T47D (cell line): Measurements from ENCODE around the gene FXN.
A peak's percentile ranks its signal among the peaks of the same experiment; 100 is the strongest.
"Not testable (repeated sequence)": the region's sequence is repeated elsewhere in the genome, so short reads cannot be mapped to it uniquely, and the experiment has no call there.

Experiments
- DNase-seq, 2 experiments: peaks; one replicate each; pipeline versions ENCODE4 v3.0.0 to v3.0.0-alpha.2; 2011 to 2012; ENCODE audit warnings: low read depth in 1 of 2, low spot score in 1 of 2
- JUND ChIP-seq: IDR thresholded peaks from 2 replicates; pipeline ENCODE4 v1.6.1; 2012; ENCODE audit warnings: low read depth
- in situ Hi-C: cut with HindIII; loops from 2 replicates; pipeline ENCODE4 v1.10.0; 2016; ENCODE audit warnings: low sequenced_read_pairs, low pct_unique_long_range_greater_than_20kb

FXN gene

DNA sequence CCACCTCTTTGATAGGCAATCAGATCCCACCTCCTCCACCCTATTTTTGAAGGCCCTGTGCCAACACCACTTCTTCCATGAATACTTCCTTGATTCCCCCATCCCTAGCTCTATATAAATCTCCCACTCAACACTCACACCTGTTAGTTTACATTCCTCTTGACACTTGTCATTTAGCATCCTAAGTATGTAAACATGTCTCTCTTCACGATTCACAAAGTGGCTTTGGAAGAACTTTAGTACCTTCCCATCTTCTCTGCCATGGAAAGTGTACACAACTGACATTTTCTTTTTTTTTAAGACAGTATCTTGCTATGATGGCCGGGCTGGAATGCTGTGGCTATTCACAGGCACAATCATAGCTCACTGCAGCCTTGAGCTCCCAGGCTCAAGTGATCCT is 1.5 kb upstream of the FXN start:
- no peak for TF ChIP-seq JUND
- in situ Hi-C loops, result no loop called here
- peak in 1 of 2 experiments; percentile 16 for DNase-seq

DNA sequence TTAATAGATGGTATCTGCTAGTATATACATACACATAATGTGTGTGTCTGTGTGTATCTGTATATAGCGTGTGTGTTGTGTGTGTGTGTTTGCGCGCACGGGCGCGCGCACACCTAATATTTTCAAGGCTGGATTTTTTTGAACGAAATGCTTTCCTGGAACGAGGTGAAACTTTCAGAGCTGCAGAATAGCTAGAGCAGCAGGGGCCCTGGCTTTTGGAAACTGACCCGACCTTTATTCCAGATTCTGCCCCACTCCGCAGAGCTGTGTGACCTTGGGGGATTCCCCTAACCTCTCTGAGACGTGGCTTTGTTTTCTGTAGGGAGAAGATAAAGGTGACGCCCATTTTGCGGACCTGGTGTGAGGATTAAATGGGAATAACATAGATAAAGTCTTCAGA is 757 bp downstream of the FXN start:
- no peak for TF ChIP-seq JUND
- in situ Hi-C loops, result no loop called here
- no peak for DNase-seq

DNA sequence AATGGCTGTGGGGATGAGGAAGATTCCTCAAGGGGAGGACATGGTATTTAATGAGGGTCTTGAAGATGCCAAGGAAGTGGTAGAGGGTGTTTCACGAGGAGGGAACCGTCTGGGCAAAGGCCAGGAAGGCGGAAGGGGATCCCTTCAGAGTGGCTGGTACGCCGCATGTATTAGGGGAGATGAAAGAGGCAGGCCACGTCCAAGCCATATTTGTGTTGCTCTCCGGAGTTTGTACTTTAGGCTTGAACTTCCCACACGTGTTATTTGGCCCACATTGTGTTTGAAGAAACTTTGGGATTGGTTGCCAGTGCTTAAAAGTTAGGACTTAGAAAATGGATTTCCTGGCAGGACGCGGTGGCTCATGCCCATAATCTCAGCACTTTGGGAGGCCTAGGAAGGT is 1.2 kb downstream of the FXN start:
- in situ Hi-C loops, result no loop called here
- no peak for TF ChIP-seq JUND
- no peak for DNase-seq

DNA sequence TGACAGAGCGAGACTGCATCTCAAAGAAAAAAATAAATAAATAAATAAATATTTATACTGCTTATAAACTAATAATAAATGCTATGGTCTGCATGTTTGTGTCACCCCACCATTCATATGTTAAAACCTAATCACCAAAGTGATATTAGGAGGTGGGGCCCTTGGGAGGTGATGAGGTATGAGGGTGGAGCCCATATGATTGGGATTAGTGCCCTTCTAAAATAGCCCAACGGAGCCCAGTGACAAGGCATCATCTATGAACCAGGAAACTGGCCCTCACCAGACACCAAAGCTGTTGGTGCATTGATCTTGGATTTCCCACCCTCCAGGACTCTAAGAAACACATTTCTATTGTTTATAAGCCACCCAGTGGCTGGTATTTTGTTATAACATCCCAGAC is 5.1 kb downstream of the FXN start:
- TF ChIP-seq JUND, result no peak
- in situ Hi-C loops, result no loop called here
- DNase-seq, result no peak

DNA sequence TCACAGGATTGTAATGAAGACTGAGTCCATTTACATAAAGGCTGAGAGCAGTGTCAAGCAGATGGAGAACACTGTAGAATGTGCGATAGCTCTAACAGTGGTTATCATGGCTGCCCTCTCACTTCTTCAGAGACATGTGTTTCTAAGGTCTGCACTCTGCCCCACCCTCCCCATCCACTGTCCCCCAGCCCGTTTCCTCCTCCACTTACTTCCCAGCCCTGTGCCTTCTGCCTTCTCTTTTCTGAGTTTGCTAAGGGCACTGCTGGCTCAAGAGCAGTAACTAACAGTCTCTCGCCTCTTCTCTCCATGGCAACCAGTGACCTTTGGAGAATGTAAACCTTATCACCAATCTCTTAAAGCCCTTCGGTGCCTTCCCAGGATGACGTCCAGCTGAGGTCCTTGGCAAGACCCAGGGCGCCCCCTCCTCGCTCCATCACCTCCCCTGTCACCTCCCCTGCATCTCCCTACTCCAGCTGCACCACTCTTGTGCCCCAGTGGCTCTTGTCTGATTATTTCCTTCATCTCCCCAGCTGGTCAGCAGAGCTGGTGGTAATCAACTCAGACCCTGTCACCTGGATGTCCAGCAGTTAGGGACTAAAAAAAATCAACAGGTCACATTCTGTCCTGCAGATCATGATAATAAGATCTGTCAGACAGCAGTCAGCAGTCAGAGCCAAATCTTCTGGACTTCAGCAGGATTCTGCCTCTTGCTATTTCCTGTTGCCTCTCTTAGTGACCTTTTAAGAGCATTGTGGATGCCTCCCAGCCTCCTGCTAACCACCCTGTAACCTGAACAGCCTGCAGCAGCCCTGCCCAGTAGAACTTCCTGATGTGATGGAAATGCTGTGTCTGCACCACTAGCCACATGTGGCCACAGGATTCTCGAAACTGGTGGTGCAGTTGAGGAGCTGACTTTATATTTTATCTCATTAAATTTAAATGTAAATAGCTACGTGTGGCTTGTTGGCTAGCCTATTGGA is 9.0 kb downstream of the FXN start:
- no peak for DNase-seq
- no peak for TF ChIP-seq JUND
- in situ Hi-C loops, result no loop called here

DNA sequence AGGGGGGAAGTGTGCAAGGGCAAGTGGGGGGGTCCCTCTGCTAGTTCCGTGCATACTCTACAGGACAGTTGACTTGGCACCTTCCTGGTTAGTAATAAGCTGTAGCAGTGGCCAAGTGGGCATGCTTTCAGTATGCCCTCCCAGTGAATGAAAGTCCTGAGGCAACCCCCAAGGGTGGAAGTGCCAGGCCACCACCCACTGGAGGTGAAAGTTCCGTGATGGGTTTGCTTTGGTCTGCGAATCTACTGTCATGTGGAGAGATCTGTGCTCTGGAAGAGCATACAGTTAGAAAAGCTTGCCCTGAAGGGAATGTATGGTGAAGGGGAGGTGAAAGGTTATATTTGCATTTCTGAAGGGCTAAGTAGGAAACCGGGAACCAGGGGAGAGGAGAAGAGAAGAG is 10.3 kb downstream of the FXN start:
- in situ Hi-C loops, result no loop called here
- TF ChIP-seq JUND, result no peak
- DNase-seq, result no peak

DNA sequence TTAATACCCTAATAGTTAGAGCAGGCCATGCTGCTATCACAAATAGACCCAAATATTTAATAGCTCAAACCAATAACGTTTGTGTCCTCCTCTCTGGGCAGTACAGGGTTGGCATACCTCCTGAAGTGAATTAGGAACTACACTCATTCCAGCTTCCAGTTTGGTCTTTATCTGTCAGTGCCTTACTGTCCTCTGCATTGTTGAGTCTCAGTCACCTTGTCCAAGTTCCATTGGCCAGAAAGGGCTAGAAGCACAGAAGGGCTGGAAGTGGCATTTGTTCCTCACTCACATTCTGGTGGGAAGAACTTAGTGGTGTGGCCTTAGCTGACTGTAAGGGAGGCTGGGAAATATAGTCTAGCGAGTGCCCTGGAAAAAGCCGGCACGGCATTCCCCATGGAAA is 11.2 kb downstream of the FXN start:
- in situ Hi-C loops, result no loop called here
- TF ChIP-seq JUND, result no peak
- DNase-seq, result no peak

DNA sequence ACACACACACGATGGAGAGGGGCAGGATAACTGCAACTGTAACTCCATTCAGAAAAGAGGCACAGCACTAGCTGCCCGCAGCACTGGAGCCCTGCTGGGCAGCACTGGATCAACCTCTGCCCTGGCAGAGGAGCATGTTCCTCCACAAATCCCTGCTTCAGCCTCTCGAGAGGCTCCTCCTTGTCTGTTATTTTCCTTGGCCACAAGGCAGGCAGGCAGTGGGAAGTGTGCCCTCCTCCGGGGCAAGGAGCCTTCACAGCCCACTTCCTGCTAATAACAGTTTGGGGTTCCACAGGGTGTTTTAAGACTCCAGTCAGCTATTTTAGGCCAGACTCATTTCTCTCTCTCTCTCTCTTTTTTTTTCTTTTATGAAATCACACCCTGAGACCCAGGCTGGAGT is 11.8 kb downstream of the FXN start:
- TF ChIP-seq JUND, result no peak
- DNase-seq, result no peak
- in situ Hi-C loops, result no loop called here

DNA sequence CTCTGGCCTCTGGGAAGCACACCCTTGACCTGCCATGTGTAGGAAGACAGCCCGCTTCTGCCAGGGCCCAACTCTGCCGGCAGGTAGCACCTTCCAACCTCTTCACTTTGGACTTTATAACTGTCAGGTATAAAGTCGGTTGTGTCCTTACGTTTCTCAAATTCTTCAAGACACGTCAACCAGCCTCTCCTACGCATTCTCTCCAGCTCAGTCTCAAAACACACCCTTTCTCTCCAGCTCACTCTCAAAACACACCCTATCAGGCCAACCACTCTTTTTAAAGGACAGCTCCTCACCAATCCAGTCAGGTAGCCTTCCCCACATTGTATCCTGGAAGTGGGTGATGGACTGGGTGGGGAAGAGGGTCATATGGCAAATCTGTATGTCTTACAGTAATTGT is 13.5 kb downstream of the FXN start:
- no peak for DNase-seq
- no peak for TF ChIP-seq JUND
- in situ Hi-C loops, result no loop called here

DNA sequence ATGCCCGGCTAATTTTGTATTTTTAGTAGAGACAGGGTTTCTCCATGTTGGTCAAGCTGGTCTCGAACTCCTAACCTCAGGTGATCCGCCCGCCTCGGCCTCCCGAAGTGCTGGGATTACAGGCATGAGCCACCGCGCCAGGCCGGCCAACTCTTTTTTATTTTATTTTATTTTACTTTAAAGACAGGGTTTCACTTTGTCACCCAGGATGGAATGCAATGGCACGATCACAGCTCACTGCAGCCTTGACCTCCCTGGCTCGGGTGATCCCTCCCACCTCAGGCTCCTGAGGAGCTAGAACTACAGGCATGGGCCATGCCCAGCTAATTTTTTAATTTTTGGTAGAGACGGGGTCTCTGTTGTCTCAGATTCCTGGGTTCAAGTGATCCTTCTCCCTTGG is 15.4 kb downstream of the FXN start:
- in situ Hi-C loops, DNase-seq: not testable (repeated sequence)

DNA sequence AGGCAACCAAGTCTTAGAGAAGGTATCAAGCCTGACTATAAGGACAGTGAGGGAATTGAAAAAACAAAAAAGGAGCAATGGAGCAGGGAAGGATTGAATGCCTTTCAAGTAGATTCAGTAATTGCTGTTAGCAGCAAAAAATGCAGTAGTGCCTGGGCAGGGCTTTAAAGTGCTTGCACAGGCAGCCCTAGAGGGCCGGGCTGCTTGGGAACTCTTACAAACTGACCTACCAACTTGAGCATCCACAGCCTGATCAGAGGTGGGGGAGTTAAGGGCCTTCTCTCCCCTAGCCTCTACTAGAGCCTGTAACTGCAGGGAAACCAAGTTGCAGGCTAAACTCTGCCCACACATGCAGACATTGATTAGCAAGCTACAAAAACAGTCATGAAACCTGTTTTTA is 19.4 kb downstream of the FXN start:
- no peak for TF ChIP-seq JUND
- no peak for DNase-seq
- in situ Hi-C loops, result no loop called here

DNA sequence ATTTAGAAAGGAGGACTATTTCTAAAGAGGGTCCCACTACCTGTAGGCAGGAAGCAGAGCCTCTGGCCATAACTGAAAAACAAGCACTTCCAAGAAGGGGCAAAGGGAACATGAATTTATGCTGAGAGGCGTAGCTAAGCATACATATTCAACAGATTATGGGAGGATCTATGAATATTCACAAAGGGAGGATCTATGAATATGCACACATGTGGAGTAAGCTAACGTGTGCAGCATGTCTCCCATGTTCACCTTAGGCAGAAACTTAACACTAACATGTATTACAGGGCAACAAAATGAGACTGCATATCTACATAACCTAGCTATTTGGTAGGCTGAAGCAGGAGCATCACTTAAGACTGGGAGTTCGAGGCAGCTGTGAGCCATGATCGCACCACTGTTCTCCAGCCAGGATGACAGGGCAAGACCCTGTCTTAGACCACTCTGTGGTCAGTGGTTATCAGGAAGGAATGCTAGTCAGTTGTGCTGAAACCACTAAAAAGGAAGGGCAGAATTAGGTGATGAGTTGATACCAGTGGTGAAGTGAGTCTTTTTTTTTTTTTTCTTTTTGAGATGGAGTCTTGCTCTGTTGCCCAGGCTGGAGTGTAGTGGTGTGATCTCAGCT is 20.8 kb downstream of the FXN start:
- DNase-seq, result no peak
- in situ Hi-C loops, result no loop called here
- TF ChIP-seq JUND, result no peak

DNA sequence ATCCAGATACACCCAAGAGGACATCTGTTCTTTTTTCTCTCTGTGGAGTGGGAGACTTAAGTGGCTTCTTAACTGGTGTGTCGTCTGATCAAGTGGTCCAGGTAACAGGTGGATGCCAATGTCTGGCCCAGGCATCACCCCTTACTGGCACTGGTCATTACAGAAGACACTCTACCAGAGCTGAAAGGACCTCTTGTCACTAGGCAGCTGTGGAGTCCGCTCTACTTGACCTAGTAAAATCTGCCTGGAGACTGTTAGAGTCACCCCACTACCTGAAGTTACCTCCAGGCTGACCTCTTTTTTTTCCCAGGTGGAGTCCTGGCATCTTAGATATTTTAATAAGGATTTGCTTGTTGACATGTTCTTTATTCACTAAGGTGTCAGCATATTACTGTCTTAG is 22.5 kb downstream of the FXN start:
- in situ Hi-C loops, result no loop called here
- no peak for TF ChIP-seq JUND
- no peak for DNase-seq

DNA sequence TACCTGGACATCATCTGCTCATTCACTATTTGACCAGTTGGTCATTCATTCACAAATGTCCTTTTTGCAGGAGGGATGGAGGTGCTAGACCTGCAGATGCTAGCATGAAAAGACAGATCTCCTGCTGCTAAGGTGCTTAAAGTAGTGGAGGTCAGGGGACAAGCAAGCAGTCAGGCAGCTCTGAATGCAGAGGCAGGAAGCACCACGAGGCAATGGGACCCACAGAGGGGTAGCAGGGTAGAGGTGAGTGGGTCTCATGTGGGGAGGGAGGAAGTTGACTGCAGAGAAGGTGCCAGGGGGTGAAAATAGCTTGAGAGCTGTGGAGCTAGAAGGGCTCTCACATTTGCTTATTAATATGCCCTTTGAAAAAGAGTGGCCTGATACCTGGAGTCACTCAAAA is 25.2 kb downstream of the FXN start:
- in situ Hi-C loops, result no loop called here

More for the DNA sequence above, 25.2 kb downstream of the FXN start:
- DNase-seq, result no peak
- TF ChIP-seq JUND, result no peak
